Prostate gland (tissue), 2 donors: ENCODE results near the gene GABRB3. TPM values are rescaled to one million over a fixed set of nuclear protein-coding genes. Genes with fewer than 3 reads are reported as not detected.

Experiments
- DNase-seq: peaks from one replicate; pipeline ENCODE4 v3.0.0-alpha.2; 2019; ENCODE audit warnings: low spot score
- H3K27ac ChIP-seq, 2 donors: fragments of 200-600 bp; sonication (generic); 2 replicates each; pipeline ENCODE4 v1.5.1; 2017 to 2019
- H3K27me3 ChIP-seq: fragments of 200-600 bp; sonication (generic); replicated peaks from 2 replicates; pipeline ENCODE4 v1.5.1; 2019; ENCODE audit not compliant: insufficient read depth
- H3K36me3 ChIP-seq, 2 donors: fragments of 200-600 bp; sonication (generic); 1 replicate in 1 of 2; 2 replicates in 1 of 2; pipeline versions ENCODE4 v1.5.1 to v1.8.1; 2017 to 2019
- H3K4me1 ChIP-seq: fragments of 200-600 bp; sonication (generic); replicated peaks from 2 replicates; pipeline ENCODE4 v1.5.1; 2019
- H3K4me3 ChIP-seq, 2 donors: fragments of 200-600 bp; sonication (generic); 2 replicates each; pipeline ENCODE4 v1.5.1; 2017 to 2019
- H3K9me3 ChIP-seq: fragments of 200-600 bp; sonication (generic); 2 replicates; pipeline ENCODE4 v1.5.1; 2017
- CTCF ChIP-seq, 4 experiments: fragments of 200-600 bp in 2 of 4; fragments of 450-650 bp in 2 of 4; sonication (generic) in 2 of 4; IDR thresholded peaks; 1 replicate in 3 of 4; 2 replicates in 1 of 4; pipeline ENCODE4 v1.5.1; 2016 to 2019; ENCODE audit warnings: antibody characterized with exemption in 4 of 4, mild to moderate bottlenecking in 2 of 4, moderate library complexity in 2 of 4
- POLR2A ChIP-seq: fragments of 450-650 bp; IDR thresholded peaks from one replicate; pipeline ENCODE4 v1.6.1; 2016; ENCODE audit warnings: antibody characterized with exemption, mild to moderate bottlenecking
- POLR2AphosphoS5 ChIP-seq: sonication (generic); formaldehyde crosslinking; IDR thresholded peaks from one replicate; pipeline ENCODE4 v1.6.1; 2017; ENCODE audit warnings: antibody characterized with exemption
- WGBS: methylation state at CpG from one replicate; pipeline ENCODE4 v1.1.5; 2018; 5-methylcytosine and 5-hydroxymethylcytosine counted together
- intact Hi-C: fragments of 100-400 bp; cut with DNase I; formaldehyde crosslinking; loops from one replicate; pipeline ENCODE4 v1.14.2; 2022
- total RNA-seq, 2 donors: library from RNA; depleted of rRNA; stranded (reverse); fragments of >200 nt; gene quantifications; one replicate each; pipeline ENCODE4 v1.1.0, GENCODE V29; 2016

The GABRB3 gene
- total RNA-seq, 2 donors from 2014 or later, result 10.3 to 12.4 TPM

- DNase-seq, result no peak
- H3K4me3 ChIP-seq, result no peak overlapping the region
- no peaks in the 10 kb centered on the region for H3K36me3 ChIP-seq
- TF ChIP-seq CTCF (IDR thresholded peaks at IDR 0.05) (no peak), POLR2AphosphoS5 (no peak), POLR2A (no peak)
- intact Hi-C loops, result no loop called here
- H3K9me3 ChIP-seq, result no peaks in the 10 kb centered on the region
- WGBS, result 60% methylated on average over 3 of the region's 3 CpGs
- no peak overlapping the region for H3K27ac ChIP-seq
- no peaks in the 10 kb centered on the region for H3K27me3 ChIP-seq
- H3K4me1 ChIP-seq, result no peaks in the 10 kb centered on the region
Observed at GRCh38 chr15:26550880-26551279, 222.0 kb downstream of the GABRB3 start.

GRCh38 chr15:26537663-26538062 is 235.2 kb downstream of the GABRB3 start:
- intact Hi-C loops, result no loop called here
- no peak for TF ChIP-seq POLR2AphosphoS5
- TF ChIP-seq CTCF (IDR thresholded peaks at IDR 0.05), result no peak
- no peak for TF ChIP-seq POLR2A
- 58% methylated on average over 2 of the region's 2 CpGs for WGBS

GRCh38 chr15:26531489-26531888 is 241.4 kb downstream of the GABRB3 start:
- H3K4me1 ChIP-seq, result no peaks in the 10 kb centered on the region
- no peak for DNase-seq
- TF ChIP-seq POLR2AphosphoS5 (no peak), POLR2A (no peak), CTCF (IDR thresholded peaks at IDR 0.05) (no peak)
- intact Hi-C loops, result no loop called here
- no peak overlapping the region for H3K4me3 ChIP-seq
- H3K36me3 ChIP-seq, result no peaks in the 10 kb centered on the region
- H3K27ac ChIP-seq, result no peak overlapping the region
- no peaks in the 10 kb centered on the region for H3K27me3 ChIP-seq
- H3K9me3 ChIP-seq, result no peaks in the 10 kb centered on the region
- 71% methylated on average over 4 of the region's 4 CpGs for WGBS

More at GRCh38 chr15:26537663-26538062, 235.2 kb downstream of the GABRB3 start:
- Histone ChIP-seq H3K9me3 (no peaks in the 10 kb centered on the region), H3K36me3 (no peaks in the 10 kb centered on the region), H3K4me1 (no peaks in the 10 kb centered on the region), H3K4me3 (no peak overlapping the region), H3K27ac (no peak overlapping the region), H3K27me3 (no peaks in the 10 kb centered on the region)
- no peak for DNase-seq

- DNase-seq, result no peak
- H3K4me1 ChIP-seq, result no peaks in the 10 kb centered on the region
- no peaks in the 10 kb centered on the region for H3K9me3 ChIP-seq
- H3K36me3 ChIP-seq, result no peaks in the 10 kb centered on the region
- intact Hi-C loops, result no loop called here
- no peak overlapping the region for H3K27ac ChIP-seq
- H3K27me3 ChIP-seq, result no peaks in the 10 kb centered on the region
- no peak overlapping the region for H3K4me3 ChIP-seq
- 96% methylated on average over 2 of the region's 2 CpGs for WGBS
- no peak for TF ChIP-seq CTCF (IDR thresholded peaks at IDR 0.05)
- TF ChIP-seq POLR2A, result no peak
- no peak for TF ChIP-seq POLR2AphosphoS5
Observed at GRCh38 chr15:26525096-26525495, 247.8 kb downstream of the GABRB3 start.

GRCh38 chr15:26521691-26522198 is 251.1 kb downstream of the GABRB3 start:
- intact Hi-C loops, result no loop called here
- H3K4me3 ChIP-seq, result no peak overlapping the region
- H3K27ac ChIP-seq, result no peak overlapping the region
- no peaks in the 10 kb centered on the region for H3K9me3 ChIP-seq
- H3K27me3 ChIP-seq, result no peaks in the 10 kb centered on the region
- TF ChIP-seq CTCF (IDR thresholded peaks at IDR 0.05) (no peak), POLR2AphosphoS5 (no peak), POLR2A (no peak)
- H3K36me3 ChIP-seq, result no peaks in the 10 kb centered on the region
- 77% methylated on average over 9 of the region's 9 CpGs for WGBS
- DNase-seq, result no peak
- no peaks in the 10 kb centered on the region for H3K4me1 ChIP-seq
